ENCODE data around the gene ETFDH.
"Not testable (repeated sequence)": the region's sequence is repeated elsewhere in the genome, so short reads cannot be mapped to it uniquely, and the experiment has no call there.

Gene ETFDH

DNA sequence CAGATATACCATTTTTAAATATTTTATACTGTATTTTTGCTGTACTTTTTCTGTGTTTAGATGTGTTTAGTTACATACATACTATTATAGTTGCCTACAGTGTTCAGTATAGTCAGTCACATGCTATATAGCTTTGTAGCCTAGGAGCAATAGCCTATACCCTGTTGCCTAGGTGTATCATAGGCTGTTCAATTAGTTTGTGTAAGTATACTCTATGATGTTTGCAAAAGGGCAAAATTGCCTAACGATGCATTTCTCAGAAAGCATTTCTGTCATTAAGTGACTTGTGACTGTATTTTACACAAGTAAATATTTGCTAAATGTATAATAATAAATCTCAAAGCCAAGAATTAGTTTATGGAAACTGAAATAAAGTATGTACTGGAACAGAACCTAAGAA lies 9.5 kb downstream of the ETFDH start:
- DNase-seq, result no peak

- no peak for DNase-seq
Observed at GRCh38 chr4:158682066-158682465, 10.0 kb downstream of the ETFDH start.

DNA sequence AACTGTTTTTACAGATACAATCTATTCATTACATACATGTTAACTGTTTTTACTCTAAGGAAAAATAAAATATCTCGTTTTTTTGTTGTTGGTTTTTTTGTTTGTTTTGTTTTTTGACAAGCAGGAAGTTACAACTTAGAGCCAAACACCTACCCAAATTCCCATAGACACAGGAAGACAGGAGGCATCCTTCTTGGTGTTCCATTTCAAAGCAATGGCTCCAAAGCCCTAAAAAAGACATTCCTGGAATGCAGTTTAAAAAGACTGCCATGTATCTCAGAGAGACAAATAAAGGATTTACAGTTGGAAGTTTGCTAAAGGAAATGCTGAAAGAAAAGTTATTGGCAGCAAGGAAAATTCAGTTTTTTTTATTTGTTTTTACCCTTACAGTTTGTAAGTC lies 16.7 kb downstream of the ETFDH start:
- DNase-seq, result no peak

DNA sequence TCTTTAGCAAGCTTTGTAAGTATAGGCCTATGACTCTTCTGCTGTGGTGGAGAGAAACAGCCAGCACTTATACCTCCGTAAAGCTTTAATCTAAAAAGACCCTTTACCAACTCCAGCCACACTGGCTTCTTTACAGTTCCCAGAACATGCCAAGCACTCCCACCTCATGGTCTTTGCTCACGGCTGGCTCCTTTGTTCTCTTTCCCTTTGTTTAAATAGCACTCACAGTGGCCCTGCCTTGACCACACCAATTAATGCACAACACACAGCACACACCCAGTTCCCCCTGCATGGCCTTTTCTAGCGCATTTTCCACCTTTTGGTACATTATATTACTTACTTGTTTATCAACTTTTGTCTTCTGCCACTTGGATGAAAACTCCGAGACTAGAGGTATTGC lies 32.2 kb downstream of the ETFDH start:
- no peak for DNase-seq

DNA sequence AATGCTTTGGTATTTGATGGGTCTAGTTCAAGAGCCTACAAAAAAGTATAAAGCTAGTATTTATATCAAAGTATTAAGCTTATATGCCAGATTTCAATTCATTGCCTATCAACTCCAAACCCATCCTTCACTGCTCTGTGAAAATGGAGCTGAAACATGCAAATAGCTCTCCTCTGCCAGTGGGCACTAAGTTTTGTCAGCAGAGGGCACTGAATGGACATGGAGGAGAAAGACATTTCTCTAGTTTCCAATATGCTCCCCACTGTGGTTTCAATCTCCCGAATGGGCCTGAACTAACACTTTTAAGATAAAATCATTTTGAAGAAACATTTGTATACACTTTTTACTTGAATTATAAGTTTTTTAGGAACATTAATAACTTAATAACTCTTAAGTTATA lies 38.7 kb downstream of the ETFDH start:
- DNase-seq, result no peak

- not testable (repeated sequence) for DNase-seq
Observed at GRCh38 chr4:158712622-158713021, 40.5 kb downstream of the ETFDH start.

DNA sequence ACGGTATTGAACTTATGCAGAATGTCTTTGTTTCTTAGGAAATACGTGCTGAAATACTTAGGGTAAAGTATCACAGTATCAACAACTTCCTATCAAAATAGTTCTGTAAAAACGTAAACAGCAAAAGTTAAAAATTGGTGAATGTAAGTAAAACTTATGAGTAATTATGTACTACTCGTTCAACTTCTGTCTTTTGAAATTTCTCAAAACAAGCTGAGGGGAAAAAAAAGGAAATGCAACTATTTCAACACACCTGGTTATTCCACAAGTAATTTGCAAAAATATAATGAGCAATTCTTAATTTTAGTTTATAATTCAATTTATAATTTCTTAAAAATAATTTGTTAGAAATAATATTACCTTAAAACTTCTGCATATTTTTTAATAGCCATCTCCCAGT lies 42.8 kb downstream of the ETFDH start:
- DNase-seq, result no peak

DNA sequence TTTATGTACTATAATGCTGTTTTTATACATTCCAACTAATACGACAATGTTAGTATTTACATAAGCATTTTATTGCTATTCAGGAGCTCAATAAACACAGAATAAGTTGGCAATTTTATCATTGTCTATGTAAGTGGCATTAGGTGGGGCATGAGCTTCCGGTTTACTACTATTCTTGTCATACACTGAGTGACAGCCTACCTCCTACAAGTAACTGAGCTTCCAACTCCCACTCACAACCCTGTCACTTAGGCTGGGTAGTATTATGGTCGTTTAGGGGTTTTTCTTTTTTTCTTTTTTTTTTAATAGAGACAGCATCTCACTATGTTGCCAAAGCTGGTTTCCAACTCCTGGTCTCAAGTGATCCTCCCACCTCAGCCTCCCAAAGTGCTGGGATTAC lies 43.7 kb downstream of the ETFDH start:
- no peak for DNase-seq

DNA sequence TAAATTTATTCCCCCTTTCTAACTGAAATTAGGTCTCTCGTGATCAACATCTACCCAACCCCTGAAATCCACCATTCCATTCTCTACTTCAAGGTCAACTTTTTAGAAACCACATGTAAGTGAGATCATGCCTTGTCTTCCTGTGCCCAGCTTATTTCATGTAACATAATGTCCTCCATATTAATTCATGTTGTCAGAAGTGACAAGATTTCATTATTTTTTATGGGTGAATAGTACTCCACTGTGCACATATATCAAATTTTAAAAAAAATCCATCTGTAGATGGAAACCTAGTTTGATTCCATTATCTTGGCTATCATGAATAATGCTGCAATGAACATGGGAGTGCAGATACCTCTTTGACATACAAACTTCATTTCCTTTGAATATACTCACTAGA lies 49.6 kb downstream of the ETFDH start:
- no peak for DNase-seq

GRCh38 chr4:158722291-158722916 lies 50.3 kb downstream of the ETFDH start:
- no peak for DNase-seq

GRCh38 chr4:158722917-158723793 lies 51.1 kb downstream of the ETFDH start, which contains the start of gene PPID:
PPID (minus strand) TSS chr4:158723396; CDS start chr4:158723288, 108 bp downstream.
- DNase-seq, result peak; percentile 2

DNA sequence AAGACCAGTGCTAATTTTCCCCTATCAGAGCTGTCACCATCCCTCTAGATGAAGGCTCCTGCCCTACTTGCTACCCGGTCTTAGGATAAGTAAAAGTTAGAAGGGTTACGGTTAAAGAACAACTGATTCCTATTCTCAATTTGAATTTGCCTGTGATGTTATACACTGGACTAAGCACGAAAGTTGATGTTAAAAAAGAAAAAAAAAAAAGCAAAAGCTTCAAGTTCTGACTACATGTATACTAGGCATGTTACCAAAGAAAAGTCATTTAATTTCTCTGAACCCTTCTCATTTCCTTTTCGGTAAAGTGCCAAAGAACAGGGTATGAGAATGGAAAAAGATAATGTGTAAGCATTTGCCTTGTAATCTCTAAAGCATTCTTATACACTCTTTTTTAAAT lies 52.5 kb downstream of the ETFDH start:
- DNase-seq, result no peak

- no peak for DNase-seq
Observed at GRCh38 chr4:158726633-158727032, 54.5 kb downstream of the ETFDH start.

GRCh38 chr4:158728236-158728635 lies 56.1 kb downstream of the ETFDH start:
- DNase-seq, result no peak

- no peak for DNase-seq
Observed at GRCh38 chr4:158729716-158730559, 57.8 kb downstream of the ETFDH start.

DNA sequence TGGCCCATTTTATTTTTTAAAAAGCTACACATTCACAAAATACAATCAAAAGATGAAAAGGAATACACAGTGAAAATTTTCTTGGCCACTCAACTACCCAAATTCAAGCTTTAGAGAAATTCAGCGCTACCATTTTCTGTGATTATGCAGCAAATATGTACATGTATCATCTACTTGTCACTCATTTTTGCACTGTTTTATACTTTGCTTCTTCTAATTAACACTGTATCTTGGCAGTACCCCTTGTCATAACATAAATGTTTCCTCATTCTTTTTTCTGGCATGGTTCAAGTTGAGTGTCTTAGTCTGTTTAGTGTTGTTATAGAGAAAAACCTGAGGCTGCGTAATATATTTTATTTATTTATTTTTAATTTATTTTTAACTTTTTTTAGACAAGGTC lies 66.8 kb downstream of the ETFDH start:
- no peak for DNase-seq

DNA sequence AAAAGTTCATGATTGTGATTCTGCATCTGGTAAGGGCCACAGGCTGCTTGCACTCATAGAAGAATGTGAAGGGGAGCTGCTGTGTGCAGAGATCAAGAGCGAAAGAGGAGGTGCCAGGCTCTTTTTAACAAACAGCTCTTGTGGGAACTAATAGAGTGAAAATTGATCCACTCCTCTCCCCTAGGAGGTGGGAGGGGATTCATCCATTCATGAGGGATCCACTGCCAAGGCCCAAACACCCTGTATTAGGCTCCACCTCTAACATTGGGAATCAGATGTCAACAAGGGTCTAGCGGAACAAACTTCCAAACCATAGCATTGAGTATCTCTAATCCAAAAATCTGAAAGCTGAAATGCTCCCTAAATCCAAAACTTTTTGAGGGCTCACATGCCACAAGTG lies 67.5 kb downstream of the ETFDH start:
- no peak for DNase-seq

DNA sequence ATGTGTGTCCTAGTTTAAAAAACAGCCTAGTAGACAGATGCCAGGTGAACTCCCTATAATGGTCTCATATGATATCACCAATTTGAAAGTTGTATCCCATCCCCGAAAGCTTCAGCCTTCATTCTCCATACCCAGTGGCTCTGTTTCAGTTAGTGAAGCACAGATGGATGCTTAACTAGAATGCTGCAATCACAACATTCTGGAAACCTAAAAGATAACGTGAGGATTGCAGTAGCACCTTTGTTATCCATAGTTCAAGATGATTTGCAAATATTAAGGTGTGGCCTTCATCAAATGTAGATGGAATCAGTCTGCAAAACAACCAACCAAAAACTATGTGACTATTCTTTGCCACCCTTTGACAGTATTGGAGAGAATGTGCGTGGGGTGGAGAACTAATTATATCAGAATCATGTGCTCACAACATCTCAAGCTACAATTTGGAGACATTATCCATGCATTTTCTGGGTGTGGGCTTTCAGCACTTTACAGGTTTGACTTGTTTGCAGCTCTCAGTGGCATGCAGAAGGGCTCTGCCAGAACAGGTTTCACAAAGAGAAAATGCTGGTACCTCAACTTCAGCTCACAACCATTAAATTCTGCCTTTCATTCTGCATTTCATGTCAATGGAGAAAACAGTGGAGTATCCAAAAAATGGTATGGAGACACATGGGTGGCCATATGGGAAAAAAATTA lies 69.4 kb downstream of the ETFDH start:
- DNase-seq, result no peak

DNA sequence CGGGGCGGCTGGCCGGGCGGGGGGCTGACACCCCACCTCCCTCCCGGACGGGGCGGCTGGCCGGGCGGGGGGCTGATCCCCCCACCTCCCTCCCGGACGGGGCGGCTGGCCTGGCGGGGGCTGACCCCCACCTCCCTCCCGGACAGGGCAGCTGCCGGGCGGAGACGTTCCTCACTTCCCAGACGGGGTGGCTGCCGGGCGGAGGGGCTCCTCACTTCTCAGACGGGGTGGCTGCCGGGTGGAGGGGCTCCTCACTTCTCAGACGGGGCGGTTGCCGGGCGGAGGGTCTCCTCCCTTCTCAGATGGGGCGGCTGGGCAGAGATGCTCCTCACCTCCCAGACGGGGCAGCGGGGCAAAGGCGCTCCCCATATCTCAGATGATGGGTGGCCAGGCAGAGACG lies 74.4 kb downstream of the ETFDH start:
- DNase-seq, result not testable (repeated sequence)

DNA sequence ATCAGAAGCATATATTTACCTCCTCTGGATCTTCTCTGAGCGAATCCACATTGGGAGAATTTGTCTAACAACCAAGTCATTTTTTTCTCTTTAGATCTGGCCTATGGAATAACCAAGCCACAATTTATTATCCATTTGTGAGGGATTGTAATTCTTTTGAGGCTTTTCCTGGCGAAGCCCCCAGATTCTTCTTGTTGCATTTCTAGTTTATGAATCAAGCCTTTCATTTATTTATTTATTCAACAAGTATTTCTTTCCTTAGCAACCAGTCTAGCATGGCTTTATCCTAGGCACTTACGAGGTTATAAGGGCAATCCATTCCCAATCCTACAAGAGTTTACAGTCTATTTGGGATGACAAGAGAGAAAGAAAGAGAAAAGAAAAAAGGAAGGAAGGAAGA lies 78.3 kb downstream of the ETFDH start:
- no peak for DNase-seq

DNA sequence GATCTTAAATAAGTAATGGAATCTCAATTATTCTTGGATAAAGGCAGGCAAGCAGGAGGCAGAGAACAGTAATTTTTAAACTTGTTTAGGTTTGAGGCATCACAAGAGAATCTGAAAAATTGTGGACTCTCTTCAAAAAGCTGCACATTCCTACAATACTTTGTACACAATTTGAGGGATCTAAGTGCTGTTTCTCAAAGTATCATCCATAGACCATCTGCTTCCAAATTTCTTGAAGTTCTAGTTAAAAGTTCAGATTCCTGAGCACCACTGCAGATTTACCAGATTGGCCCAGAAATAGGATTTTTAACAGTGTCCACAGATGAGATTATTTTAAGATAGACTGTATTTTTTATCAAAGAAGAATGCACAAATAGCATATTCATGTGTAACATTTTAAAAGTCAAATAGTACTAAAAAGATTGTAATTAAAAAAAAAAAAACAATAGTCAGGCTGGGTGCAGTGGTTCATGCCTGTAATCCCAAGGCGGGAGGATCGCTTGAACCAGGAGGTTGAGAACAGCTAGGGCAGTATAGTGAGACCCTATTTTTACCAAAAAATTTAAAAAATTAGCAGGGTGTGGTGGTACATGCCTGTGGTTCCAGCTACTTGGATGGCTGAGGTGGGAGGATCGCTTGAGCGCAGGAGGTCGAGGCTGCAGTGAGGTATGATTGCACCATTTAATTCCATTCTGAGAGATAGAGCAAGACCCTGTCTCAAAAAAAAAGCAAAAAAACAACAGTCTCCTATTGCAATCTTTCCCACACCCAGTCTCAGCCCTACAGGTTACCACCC lies 82.5 kb downstream of the ETFDH start:
- DNase-seq, result no peak

DNA sequence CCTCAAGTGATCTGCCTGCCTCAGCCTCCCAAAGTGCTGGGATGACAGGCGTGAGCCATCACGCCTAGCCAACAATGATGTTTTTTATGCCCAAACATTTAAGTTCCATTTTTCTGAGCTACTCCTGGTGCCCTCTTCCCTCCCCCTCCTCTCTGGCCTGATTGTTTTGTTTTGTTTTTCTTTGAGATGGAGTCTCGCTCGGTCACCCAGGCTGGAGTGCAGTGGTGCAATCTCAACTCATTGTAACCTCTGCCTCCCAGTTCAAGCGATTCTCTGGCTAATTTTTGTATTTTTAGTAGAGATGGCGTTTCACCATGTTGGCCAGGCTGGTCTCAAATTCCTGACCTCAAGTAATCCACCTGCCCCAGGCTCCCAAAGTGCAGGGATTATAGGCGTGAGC lies 83.7 kb downstream of the ETFDH start:
- DNase-seq, result not testable (repeated sequence)
